T-helper 22 cell (primary cell): Measurements from ENCODE around the gene SKOR2.
"Not testable (repeated sequence)": the region's sequence is repeated elsewhere in the genome, so short reads cannot be mapped to it uniquely, and the experiment has no call there.

Experiments used
- DNase-seq: peaks from one replicate; pipeline ENCODE4 v3.0.0-alpha.2; 2020; ENCODE audit warnings: low read depth

The SKOR2 gene

DNA sequence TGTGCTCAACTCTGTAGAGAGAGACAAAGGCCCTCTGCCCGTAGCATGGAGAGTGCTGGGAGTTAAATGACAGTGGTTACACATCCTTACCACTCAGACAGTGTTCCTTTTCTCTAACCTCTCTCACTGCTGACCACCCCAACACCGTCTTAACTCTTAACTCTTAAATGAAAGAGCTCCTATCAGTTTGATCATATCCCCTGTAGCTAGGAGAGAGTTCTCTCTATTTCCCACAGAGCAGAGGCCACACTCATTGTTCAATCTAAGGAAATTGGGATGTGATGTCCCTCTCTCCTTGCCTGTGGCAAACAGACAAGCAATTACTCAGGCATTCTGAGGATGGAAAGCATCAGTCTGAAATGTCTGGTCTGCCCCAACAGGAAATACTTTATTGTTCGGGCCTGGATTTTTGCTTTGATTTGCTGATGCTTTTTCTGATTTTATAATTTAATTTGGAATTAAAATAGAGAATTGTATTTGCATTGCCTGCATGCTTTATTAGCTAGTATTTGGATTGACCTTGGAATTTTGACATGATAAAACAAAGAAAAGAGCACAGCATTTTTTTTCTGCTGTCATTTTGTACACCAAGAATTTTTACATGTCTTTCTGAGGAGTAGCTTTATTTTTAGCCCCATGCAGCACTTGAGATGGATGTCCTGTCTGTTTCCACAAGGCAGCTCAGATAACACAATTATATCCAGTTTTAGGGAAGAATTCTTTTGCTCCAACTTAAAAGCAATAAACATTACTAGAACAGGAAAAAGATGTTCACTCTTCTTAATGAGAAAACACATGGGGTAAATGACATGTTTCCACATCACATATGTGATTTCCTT, 47.6 kb downstream of the SKOR2 start:
- no peak for DNase-seq

DNA sequence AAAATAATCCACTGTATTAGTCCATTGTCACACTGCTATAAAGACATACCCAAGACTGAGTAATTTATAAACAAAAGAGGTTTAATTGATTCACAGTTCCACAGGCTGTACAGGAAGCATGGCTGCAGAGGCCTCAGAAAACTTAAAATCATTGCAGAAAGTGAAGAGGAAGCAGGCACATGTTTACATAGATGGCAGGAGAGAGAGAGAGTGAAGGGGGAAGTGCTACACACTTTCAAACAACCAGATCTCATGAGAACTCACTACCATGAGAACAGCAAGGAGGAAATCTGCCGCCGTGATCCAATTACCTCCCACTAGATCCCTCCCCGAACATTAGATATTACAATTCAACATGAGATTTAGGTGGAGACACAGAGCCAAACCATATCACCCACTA, 55.5 kb downstream of the SKOR2 start:
- not testable (repeated sequence) for DNase-seq

DNA sequence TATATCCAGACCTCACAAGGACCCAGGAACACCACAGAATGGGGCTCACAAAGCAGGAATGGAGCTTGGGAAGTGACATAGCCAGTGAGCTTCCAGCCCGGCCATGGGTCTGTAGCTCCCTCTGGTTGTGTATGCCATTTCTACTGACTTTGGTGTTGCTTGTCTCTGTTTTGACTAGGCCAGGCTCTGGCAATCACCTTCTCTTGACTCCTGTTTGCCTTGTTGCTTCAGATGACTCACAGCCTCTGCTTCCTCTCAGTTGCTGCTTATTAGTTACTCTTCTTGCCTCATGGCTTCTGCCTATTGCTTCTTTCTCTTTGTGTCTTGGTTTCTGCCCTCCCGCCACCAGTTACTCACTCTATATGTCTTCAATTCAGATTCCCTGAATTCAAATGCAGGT, 59.5 kb downstream of the SKOR2 start:
- DNase-seq, result no peak

DNA sequence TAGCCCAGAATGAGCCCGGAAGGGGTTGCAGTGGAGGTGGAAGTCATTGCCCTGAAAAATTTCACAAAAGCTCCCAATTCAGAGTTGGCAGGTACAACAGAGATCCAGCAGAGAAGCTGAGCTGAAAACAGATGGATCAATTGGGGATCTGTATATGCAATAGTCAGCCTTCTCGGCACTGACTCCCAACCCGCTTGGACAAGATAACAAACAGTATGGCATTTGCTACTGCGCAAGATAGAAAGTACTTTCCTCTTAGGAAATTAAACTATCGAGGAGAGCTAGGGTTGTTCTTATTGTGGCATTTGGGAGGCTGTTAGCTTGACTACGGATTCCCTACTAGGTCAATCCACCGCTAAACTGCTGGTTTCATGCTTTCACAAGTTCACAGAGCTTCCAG, 63.7 kb downstream of the SKOR2 start:
- no peak for DNase-seq

DNA sequence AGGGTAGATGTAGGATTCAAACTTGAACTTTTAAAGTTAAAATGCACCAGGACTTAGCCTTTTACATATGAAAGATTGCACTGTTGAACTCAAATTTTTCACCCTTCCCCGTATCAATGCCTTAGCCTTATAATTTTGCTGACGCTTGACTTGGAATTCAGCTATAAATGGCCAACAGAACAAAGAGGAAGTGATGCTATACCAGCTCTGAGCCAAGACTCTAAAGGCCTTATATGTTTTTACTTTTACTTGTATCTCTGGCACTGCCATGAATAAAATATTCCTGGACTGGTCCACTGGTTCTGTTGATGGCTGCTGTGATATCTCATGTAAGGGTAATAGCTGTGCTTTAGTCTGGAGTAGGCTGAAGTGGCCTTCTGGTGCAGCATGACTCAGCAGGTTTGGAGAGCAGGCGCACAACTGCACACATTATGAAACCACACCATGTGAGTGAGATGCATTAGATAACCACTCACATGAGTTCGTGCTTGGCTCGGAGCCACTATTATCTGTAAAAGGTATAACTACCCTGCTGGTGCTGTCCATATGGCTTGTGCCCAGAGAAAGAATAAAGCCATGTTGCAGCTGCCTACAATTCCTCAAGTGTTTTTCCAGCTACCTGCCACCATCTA, 66.9 kb downstream of the SKOR2 start:
- no peak for DNase-seq

DNA sequence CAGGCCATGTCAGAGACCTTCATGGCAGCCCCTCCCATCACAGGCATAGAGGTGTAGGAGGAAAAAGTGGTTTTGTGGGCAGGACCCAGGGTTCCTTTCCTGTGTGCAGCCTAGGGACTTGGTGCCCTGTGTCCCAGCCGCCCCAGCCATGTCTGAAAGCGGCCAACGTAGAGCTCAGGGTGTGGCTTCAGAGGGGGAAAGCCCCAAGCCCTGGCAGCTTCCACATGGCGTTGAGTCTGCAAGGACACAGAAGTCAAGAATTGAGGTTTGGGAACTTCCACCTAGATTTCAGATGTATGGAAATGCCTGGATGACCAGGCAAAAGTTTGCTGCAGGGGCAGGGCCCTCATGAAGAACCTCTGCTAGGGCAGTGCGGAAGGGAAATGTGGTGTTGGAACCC, 69.3 kb downstream of the SKOR2 start:
- not testable (repeated sequence) for DNase-seq

DNA sequence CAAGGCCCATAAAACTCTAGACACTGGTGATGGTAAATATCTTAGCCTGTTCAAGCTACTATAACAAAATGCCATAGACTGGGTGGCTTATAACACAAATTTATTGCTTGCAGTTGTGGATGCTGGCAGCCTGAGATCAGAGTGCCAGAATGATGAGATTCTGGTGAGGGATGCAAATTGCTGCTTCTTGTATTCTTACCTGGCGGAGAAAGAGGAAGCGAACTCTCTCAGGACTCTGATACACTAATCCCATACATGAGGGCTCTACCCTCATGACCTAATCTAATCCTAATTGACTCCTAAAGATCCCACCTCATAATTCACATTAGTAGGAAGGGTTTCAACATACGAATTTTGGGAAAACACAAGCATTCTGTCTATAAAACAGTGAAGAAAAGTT, 70.7 kb downstream of the SKOR2 start:
- no peak for DNase-seq

DNA sequence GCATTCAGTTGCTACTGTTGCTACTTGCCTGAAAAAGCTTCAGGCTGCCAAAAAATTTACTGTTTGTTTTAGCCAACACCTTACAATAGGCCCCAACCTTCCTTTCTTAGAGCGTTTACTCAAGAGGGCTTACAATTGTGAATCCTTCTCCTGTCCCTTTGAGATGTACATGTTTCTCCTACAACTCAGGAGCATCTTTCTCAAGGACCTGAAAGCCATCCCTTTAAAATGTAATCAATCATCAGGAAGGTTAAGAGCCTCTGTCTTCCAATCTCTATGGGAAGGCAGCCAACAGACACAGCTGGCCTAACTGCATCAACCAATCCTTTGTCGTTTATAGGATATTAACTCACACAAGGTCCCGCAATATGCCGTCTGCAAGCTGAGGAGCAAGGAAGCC, 71.9 kb downstream of the SKOR2 start:
- DNase-seq, result no peak

DNA sequence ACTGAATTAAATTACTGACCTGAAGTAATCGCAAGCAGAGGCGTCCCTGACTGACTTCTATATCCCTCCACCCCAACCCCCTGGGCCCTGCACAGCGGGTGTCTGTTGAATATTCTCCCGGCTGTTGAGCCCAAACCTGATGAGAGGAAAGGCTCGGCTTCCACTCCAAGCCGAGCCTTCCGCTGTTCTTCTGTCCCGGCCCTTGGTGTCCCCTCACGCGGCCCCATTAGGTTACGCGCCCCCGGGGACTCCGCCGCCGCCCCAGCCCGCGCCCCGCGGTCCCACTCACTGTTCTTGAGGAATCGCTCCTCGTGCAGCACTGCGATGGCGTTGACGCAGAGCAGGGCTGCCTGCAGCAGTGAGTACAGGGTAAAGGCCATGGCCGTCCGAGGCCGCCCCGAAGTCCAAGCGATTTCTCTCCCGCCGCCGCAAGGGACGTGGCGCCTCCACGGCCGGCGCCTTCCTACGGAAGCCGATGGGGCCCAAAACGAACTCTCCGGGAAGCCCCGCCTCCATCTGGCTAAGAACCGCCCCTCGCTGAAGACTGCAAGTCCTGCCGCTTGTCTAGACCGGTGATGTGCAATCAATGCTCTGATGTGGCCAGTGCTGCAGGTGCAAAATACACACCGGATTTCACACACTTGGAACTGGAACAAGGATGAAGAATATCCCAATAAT, 75.4 kb downstream of the SKOR2 start, which contains the start of gene IER3IP1:
IER3IP1 (minus strand) TSS at position 467 of the 678 bp plus-strand sequence; CDS start at position 380, 87 bp downstream.
- peak; percentile 69 for DNase-seq

DNA sequence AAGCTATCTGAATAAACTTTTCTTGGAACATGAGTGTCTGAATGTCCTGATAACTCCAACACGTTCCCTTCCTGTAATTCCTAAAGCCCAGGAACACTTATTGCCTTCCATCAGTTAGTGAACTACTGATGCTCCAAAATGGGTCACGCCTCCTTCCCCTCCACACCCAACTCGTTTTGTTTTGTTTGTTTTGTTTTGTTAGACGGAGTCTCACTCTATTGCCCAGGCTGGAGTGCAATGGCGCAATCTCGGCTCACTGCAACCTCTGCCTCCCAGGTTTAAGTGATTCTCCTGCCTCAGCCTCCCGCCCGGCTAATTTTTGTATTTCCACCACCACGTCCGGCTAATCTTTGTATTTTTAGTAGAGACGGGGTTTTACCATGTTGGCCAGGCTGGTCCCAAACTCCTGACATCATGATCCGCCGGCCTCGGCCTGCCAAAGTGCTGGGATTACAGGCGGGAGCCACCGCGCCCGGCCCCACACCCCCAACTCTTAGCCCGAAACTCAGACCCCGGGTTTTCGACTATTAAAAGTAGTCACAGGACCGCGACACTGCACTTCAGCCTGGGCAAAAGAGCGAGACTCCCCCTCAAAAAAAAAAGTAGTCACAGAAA, 76.1 kb downstream of the SKOR2 start:
- DNase-seq, result no peak

DNA sequence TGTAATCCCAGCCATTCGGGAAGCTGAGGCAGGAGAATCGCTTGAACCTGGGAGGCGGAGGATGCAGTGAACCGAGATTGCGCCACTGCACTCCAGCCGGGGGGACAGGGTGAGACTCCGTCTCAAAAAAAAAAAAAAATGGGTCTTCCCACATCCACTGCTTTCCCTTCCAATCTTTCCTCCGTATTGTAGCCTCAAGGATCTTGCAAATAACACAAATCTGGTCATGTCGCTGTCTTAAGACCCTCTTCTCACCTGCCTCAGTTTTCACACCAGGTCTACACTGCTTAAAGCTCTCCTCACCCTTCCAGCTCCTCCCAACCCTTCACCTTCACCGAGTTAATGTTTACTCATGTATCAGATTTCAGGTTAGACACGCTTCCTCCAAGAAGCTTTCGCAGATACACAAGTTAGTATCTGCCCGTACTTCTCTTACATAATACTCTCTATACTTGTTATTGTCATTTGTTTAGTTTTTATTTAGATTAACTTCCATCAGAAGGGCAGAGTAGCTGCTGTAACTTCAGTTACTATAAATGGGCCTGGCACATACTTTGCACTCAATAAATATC, 76.8 kb downstream of the SKOR2 start:
- no peak for DNase-seq

DNA sequence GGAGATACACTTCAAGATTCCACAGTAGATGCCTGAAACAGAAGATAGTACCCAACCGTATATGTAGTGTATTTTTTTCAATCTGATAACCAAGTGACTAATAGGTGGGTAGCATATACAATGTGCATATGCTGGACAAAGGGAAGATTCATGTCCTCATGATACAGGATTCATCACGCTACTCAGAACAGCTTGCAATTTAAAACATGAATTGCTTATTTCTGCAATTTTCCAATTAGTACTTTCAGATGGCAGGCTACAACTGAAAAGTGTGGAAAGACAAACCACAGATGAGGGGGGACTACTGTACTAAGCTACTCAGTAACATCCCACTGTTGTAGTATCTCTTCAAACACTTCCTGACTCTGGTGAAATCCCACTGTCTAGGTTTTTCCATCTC, 79.0 kb downstream of the SKOR2 start:
- DNase-seq, result no peak

DNA sequence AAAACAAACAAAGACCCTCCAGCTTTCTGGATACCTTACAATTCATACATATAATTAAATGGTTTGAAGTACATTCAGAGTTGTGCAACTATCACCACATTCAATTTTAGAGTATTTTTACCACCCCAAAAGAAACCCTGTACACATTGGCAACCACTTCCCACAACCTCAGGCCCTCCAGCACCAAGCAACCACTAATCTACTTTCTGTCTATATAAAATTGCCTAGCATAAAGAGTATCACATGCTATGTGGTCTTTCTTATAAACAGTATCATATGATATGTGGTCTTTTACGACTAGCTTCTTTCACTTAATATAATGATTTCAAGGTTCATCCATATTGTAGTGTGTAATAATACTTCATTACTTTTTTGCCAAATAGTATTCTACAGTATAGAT, 82.5 kb downstream of the SKOR2 start:
- no peak for DNase-seq

DNA sequence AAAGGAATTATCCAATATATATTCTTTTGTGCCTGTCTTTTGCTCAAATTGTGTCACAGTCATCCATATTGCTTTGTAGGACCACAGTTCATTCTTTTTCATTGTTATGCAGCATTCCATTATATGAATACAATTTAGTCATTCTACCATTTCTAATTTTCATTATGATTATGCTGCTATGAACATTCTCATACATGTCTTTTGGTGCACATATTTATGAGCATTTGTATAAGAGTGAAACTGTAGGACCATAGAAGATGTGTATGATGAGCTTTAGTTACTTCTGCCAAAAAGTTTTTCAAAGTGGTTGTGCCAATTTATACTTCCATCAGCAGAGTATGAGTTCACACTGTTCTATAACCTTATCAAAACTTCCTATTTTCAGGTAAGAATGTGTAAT, 83.0 kb downstream of the SKOR2 start:
- DNase-seq, result no peak

DNA sequence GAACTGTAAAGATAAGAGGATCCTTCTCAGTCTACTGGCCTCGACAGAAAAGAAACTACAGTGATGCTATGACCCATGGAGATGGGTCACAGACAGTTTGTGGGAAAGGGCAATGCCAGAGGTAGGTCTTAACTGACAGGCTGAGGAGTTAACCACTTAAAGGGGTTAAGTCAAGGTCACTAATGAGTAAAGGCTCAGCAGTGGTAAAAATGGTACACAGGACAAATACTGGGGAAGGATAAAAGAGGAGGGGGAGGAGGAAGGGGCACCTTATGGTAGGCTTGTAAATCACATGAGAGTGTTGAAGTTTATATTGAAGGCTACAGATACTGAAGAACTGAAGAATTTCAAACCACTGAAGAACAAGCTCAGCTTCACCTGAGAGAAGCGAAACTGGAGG, 85.2 kb downstream of the SKOR2 start:
- DNase-seq, result no peak

DNA sequence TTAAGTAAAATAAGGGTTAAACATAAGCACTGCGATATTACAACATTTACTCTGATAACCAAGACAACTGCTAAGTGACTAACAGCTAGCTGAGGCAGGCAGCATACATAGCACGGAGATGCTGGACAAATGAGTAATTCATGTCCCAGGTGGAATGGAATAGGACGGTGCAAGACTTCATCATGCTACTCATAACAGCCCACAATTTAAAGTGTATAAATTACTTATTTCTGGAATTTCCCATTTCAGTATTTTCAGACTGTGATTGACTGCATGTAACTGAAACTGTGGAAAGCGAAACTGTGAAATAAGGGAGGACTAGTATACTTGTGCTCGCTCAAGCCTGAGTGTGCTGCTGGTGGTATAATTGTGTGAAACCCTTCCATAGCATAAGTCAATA, 88.2 kb downstream of the SKOR2 start:
- no peak for DNase-seq

DNA sequence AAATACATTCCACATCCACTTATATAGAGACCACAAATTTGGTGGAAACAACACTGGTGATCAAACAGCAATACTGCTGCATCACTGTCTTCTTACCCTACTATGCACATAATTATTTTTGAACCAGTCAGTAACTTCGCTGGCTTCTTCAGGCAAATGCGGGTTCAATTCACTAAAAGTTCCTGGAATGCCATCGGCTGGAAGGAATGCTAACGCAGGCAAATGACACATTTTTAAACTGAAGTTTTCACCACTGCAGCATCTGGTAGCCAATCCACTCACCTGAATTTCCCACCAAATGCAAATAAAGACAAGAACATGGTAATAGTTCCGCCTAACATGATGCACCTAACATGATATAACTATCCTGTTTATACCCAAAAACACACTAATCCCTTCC, 91.2 kb downstream of the SKOR2 start:
- DNase-seq, result no peak

DNA sequence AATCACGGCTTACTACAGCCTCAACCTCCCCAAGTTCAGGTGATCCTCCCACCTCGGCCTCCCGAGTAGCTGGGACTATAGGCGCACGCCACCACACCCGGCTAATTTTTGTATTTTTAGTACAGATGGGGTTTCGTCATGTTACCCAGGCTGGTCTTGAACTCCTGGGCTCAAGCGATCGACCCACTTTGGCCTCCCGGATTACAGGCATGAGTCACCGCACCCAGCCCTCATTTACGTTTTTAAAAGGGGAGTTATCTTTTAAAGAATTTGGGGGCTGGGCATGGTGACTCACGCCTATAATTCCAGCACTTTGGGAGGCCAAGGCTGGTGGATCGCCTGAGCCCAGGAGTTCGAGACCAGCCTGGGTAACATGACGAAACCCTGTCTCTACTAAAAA, 93.1 kb downstream of the SKOR2 start:
- not testable (repeated sequence) for DNase-seq
